Lower leg skin (tissue), 4 donors: Measurements from ENCODE around the gene ZG16. TPM values are rescaled to one million over a fixed set of nuclear protein-coding genes. Genes with fewer than 3 reads are reported as not detected.

ENCODE experiments used
- DNase-seq, 2 donors: peaks; one replicate each; pipeline ENCODE4 v3.0.0-alpha.2; 2019; ENCODE audit warnings: low spot score in 2 of 2
- H3K4me3 ChIP-seq: fragments of 200-600 bp; sonication (generic); 2 replicates; pipeline ENCODE4 v1.5.1; 2017; ENCODE audit warnings: mild to moderate bottlenecking, low read depth; ENCODE audit not compliant: poor library complexity, severe bottlenecking
- CTCF ChIP-seq, 3 donors: fragments of 450-650 bp; IDR thresholded peaks; one replicate each; pipeline ENCODE4 v1.5.1; 2016; ENCODE audit warnings: antibody characterized with exemption in 3 of 3, mild to moderate bottlenecking in 3 of 3, moderate library complexity in 2 of 3
- POLR2A ChIP-seq, 2 donors: fragments of 450-650 bp; IDR thresholded peaks; one replicate each; pipeline ENCODE4 v1.6.1; 2016 to 2017; ENCODE audit warnings: antibody characterized with exemption in 2 of 2, mild to moderate bottlenecking in 1 of 2, moderate library complexity in 1 of 2
- WGBS, 2 donors: methylation state at CpG; one replicate each; pipeline ENCODE4 v1.1.5; 2018; 5-methylcytosine and 5-hydroxymethylcytosine counted together
- intact Hi-C: fragments of 100-400 bp; cut with DNase I; formaldehyde crosslinking; loops from one replicate; pipeline ENCODE4 v1.15.0; 2023; ENCODE audit warnings: low total_unique reads
- total RNA-seq, 4 donors: library from RNA; depleted of rRNA; stranded (reverse); fragments of >200 nt; gene quantifications; one replicate each; pipeline ENCODE4 v1.1.0, GENCODE V29; 2016

The ZG16 gene
- total RNA-seq, 4 donors from 2014 or later, result not detected

GRCh38 chr16:29825145-29826044, 47.3 kb downstream of the ZG16 start:
- intact Hi-C loops, result no loop called here
- WGBS, 2 donors, result 41 to 47% methylated on average over 10 of the region's 10 CpGs
- DNase-seq, result no peak
- no peak for TF ChIP-seq CTCF (IDR thresholded peaks at IDR 0.05)
- no peak for TF ChIP-seq POLR2A (IDR thresholded peaks at IDR 0.05)
- H3K4me3 ChIP-seq, result no peak overlapping the region

DNA sequence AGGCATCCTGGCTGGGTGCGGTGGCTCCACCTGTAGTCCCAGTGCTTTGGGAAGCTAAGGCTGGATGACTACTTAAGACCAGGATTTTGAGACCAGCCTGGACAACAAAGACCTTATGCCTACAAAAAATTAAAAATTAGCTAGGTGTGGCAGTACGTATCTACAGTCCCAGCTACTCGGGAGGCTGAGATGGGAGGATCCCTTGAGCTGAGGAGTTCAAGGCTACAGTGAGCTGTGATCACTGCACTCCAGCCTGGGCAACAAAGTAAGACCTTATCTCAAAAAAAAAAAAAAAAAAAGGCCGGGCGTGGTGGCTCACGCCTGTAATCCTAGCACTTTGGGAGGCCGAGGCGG, 48.3 kb downstream of the ZG16 start:
- 83 to 95% methylated on average over 8 of the region's 8 CpGs for WGBS, 2 donors
- intact Hi-C loops, result no loop called here
- H3K4me3 ChIP-seq, result no peak overlapping the region
- TF ChIP-seq POLR2A (IDR thresholded peaks at IDR 0.05) (no peak), CTCF (IDR thresholded peaks at IDR 0.05) (no peak)
- no peak for DNase-seq

DNA sequence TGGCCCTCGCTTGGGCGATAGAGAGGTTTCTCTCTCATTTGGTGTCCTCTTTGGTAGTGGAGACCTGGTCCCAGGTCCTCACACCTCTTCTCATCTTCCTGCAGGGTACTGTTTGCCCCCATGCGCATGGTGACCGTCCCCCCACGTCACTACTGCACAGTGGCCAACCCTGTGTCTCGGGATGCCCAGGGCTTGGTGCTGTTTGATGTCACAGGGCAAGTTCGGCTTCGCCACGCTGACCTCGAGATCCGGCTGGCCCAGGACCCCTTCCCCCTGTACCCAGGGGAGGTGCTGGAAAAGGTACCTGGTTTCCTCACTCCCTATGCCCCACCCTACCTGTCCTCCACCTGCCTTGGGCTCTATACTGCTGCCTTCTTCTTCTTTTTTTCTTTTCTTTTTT, 52.7 kb downstream of the ZG16 start:
- H3K4me3 ChIP-seq, result no peak overlapping the region
- intact Hi-C loops, result no loop called here
- TF ChIP-seq POLR2A (IDR thresholded peaks at IDR 0.05) (no peak), CTCF (IDR thresholded peaks at IDR 0.05) (no peak)
- no peak for DNase-seq
- 90 to 92% methylated on average over 11 of the region's 11 CpGs for WGBS, 2 donors

- intact Hi-C loops, result no loop called here
- DNase-seq, result no peak
- WGBS, 2 donors, result 46 to 55% methylated on average over 2 of the region's 2 CpGs
- H3K4me3 ChIP-seq, result no peak overlapping the region
- no peak for TF ChIP-seq POLR2A (IDR thresholded peaks at IDR 0.05)
- no peak for TF ChIP-seq CTCF (IDR thresholded peaks at IDR 0.05)
Observed at GRCh38 chr16:29831490-29831889, 53.4 kb downstream of the ZG16 start.

Other genes with a start within 250 kb of the ZG16 start
- gene SPN, start 115.0 kb upstream of the ZG16 start, total RNA-seq, result 1 to 10 TPM; 4.0 to 5.7 (median 4.7) TPM
- gene QPRT, start 99.1 kb upstream of the ZG16 start, total RNA-seq, result 1 to 10 TPM; 1.9 to 3.6 (median 2.7) TPM
- 1 to 10 TPM in 1 of 4 donors, under 1 TPM in 1, not detected in 2; 0.27 to 1.1 TPM for gene C16orf54, start 32.3 kb upstream of the ZG16 start, total RNA-seq
- 10 to 100 TPM; 36.8 to 81.2 (median 44.9) TPM for gene KIF22, start 12.5 kb downstream of the ZG16 start, total RNA-seq
- 100 to 1,000 TPM in 1 of 4 donors, 10 to 100 TPM in 3; 62.1 to 101 (median 84.8) TPM for gene MAZ, start 28.3 kb downstream of the ZG16 start, total RNA-seq
- gene PRRT2, start 33.9 kb downstream of the ZG16 start, total RNA-seq, result 1 to 10 TPM in 3 of 4 donors, not detected in 1; 1.1 to 3.6 (median 1.4) TPM
- gene PAGR1, start 37.9 kb downstream of the ZG16 start, total RNA-seq, result 10 to 100 TPM; 28.0 to 33.5 (median 32.1) TPM
- gene MVP, start 42.2 kb downstream of the ZG16 start, total RNA-seq, result 10 to 100 TPM; 58.2 to 94.1 (median 70.4) TPM
- 100 to 1,000 TPM in 3 of 4 donors, 10 to 100 TPM in 1; 83.4 to 122 (median 108) TPM for gene CDIPT, start 85.0 kb downstream of the ZG16 start, total RNA-seq
- 100 to 1,000 TPM in 1 of 4 donors, 1 to 10 TPM in 3; 1.4 to 100 (median 3.1) TPM for gene SEZ6L2, start 121.3 kb downstream of the ZG16 start, total RNA-seq
- gene ASPHD1, start 122.2 kb downstream of the ZG16 start, total RNA-seq, result not detected
- 10 to 100 TPM; 19.7 to 34.4 (median 26.0) TPM for gene KCTD13, start 148.0 kb downstream of the ZG16 start, total RNA-seq
- 100 to 1,000 TPM; 118 to 143 (median 130) TPM for gene TMEM219, start 183.8 kb downstream of the ZG16 start, total RNA-seq
- gene TAOK2, start 195.6 kb downstream of the ZG16 start, total RNA-seq, result 10 to 100 TPM; 35.5 to 47.9 (median 38.1) TPM
- gene HIRIP3, start 217.4 kb downstream of the ZG16 start, total RNA-seq, result 10 to 100 TPM; 13.7 to 28.9 (median 21.5) TPM
- 100 to 1,000 TPM in 1 of 4 donors, 10 to 100 TPM in 3; 40.9 to 157 (median 61.8) TPM for gene INO80E, start 218.0 kb downstream of the ZG16 start, total RNA-seq
- gene DOC2A, start 232.8 kb downstream of the ZG16 start, total RNA-seq, result 1 to 10 TPM in 1 of 4 donors, under 1 TPM in 2, not detected in 1; 0.21 to 2.6 (median 0.69) TPM
- not detected for gene C16orf92, start 244.9 kb downstream of the ZG16 start, total RNA-seq